B cell (primary cell): ENCODE measurements around the gene C10orf62. TPM values are rescaled to one million over a fixed set of nuclear protein-coding genes. Genes with fewer than 3 reads are reported as not detected.

ENCODE experiments used
- ATAC-seq: fragments of 200-7000 bp; cut with Tn5 transposase; one replicate; pipeline ENCODE4 v1.10.0; 2021; ENCODE audit warnings: low read depth, mild to moderate bottlenecking, moderate number of reproducible peaks, moderate library complexity
- CTCF ChIA-PET: fragments of 350-600 bp; sonication (Branson Sonifier 250); formaldehyde crosslinking; loops from one replicate; lab custom pipeline; 2021; ENCODE audit warnings: antibody characterized with exemption, inconsistent platforms; lab: Charles Lee
- POLR2A ChIA-PET: fragments of 350-600 bp; sonication (Branson Sonifier 250); formaldehyde crosslinking; loops from one replicate; lab custom pipeline; 2021; ENCODE audit warnings: antibody characterized with exemption; lab: Charles Lee
- DNase-seq: peaks from one replicate; pipeline ENCODE4 v3.0.0; 2013
- H2AFZ ChIP-seq: 2 replicates; pipeline ENCODE4 v1.6.1; 2012; ENCODE audit warnings: mild to moderate bottlenecking, low read depth, low read length; ENCODE audit not compliant: insufficient read depth, poor library complexity, severe bottlenecking
- H3K27ac ChIP-seq, 2 donors: 1 replicate in 1 of 2; 2 replicates in 1 of 2; pipeline ENCODE4 v1.5.1; 2012 to 2013; ENCODE audit warnings: low read length in 2 of 2, mild to moderate bottlenecking in 2 of 2, moderate library complexity in 1 of 2
- H3K27me3 ChIP-seq, 4 experiments: fragments of 200-600 bp in 1 of 4; sonication (generic) in 1 of 4; replicated peaks in 1 of 4; 1 replicate in 2 of 4; 2 replicates in 2 of 4; pipeline versions ENCODE4 v1.6.1 to v1.7.0; 2013 to 2016; ENCODE audit warnings: low read length in 3 of 4, mild to moderate bottlenecking in 2 of 4, mixed read lengths in 1 of 4, moderate library complexity in 1 of 4; ENCODE audit not compliant: insufficient read depth in 4 of 4, control insufficient read depth in 3 of 4; ENCODE audit errors: control extremely low read depth in 1 of 4
- H3K36me3 ChIP-seq, 2 experiments: replicated peaks in 1 of 2; 1 replicate in 1 of 2; 2 replicates in 1 of 2; pipeline versions ENCODE4 v1.6.1 to v1.7.1; 2013; ENCODE audit warnings: low read length in 1 of 2; ENCODE audit not compliant: insufficient read depth in 2 of 2, control insufficient read depth in 1 of 2; ENCODE audit errors: control extremely low read depth in 1 of 2, extremely low read depth in 1 of 2
- H3K4me1 ChIP-seq, 2 donors: fragments of 200-600 bp in 1 of 2; sonication (generic) in 1 of 2; 1 replicate in 1 of 2; 2 replicates in 1 of 2; pipeline versions ENCODE4 v1.5.1 to v1.6.1; 2013 to 2017; ENCODE audit warnings: low read length in 2 of 2; ENCODE audit not compliant: control insufficient read depth in 2 of 2, insufficient read depth in 2 of 2
- H3K4me2 ChIP-seq: replicated peaks from 2 replicates; pipeline ENCODE3; 2012; ENCODE audit warnings: mild to moderate bottlenecking, low read depth, low read length; ENCODE audit not compliant: poor library complexity, severe bottlenecking
- H3K4me3 ChIP-seq, 5 experiments: fragments of 200-600 bp in 1 of 5; sonication (generic) in 1 of 5; 1 replicate in 3 of 5; 2 replicates in 2 of 5; pipeline versions ENCODE4 v1.5.1 to v1.7.0; 2011 to 2016; ENCODE audit warnings: low read length in 4 of 5, mild to moderate bottlenecking in 4 of 5, low read depth in 2 of 5, control low read depth in 1 of 5, moderate library complexity in 1 of 5; ENCODE audit not compliant: insufficient read depth in 1 of 5; ENCODE audit errors: control extremely low read depth in 1 of 5, extremely low read depth in 1 of 5
- H3K79me2 ChIP-seq: fragments of 200-600 bp; sonication (generic); one replicate; pipeline ENCODE4 v1.6.0; 2016; ENCODE audit warnings: low read length; ENCODE audit not compliant: control insufficient read depth, insufficient read depth
- H3K9ac ChIP-seq: fragments of 200-600 bp; sonication (generic); 2 replicates; pipeline ENCODE4 v1.6.1; 2017; ENCODE audit warnings: mild to moderate bottlenecking, low read length, moderate library complexity
- H3K9me3 ChIP-seq, 3 donors: one replicate each; pipeline versions ENCODE4 v1.6.1 to v1.7.1; 2013; ENCODE audit warnings: low read length in 2 of 3; ENCODE audit not compliant: control insufficient read depth in 2 of 3, insufficient read depth in 1 of 3; ENCODE audit errors: control extremely low read depth in 1 of 3
- H4K20me1 ChIP-seq: 2 replicates; pipeline ENCODE4 v1.6.0; 2012; ENCODE audit warnings: mild to moderate bottlenecking, low read length; ENCODE audit not compliant: insufficient read depth, control insufficient read depth, poor library complexity, severe bottlenecking
- H3K27ac Mint-ChIP-seq: one replicate; pipeline ENCODE4 v1.8.0; 2021; ENCODE audit warnings: mixed read lengths
- H3K27me3 Mint-ChIP-seq: one replicate; pipeline ENCODE4 v1.8.0; 2021; ENCODE audit warnings: mixed read lengths
- H3K4me1 Mint-ChIP-seq: one replicate; pipeline ENCODE4 v1.8.0; 2021; ENCODE audit warnings: mixed read lengths
- H3K4me3 Mint-ChIP-seq: one replicate; pipeline ENCODE4 v1.8.0; 2021; ENCODE audit warnings: mixed read lengths
- H3K9me3 Mint-ChIP-seq: one replicate; pipeline ENCODE4 v1.8.0; 2022; ENCODE audit warnings: mixed read lengths; ENCODE audit not compliant: insufficient read depth
- EZH2 ChIP-seq: IDR thresholded peaks from 2 replicates; pipeline ENCODE4 v1.6.1; 2012; ENCODE audit warnings: borderline replicate concordance, low read depth, mild to moderate bottlenecking, moderate library complexity, low read length; ENCODE audit not compliant: insufficient read depth, poor library complexity, severe bottlenecking
- WGBS: methylation state at CpG from one replicate; pipeline ENCODE4 v1.1.5; 2013; ENCODE audit warnings: missing lambda C conversion rate; ENCODE audit not compliant: insufficient coverage; 5-methylcytosine and 5-hydroxymethylcytosine counted together
- intact Hi-C: fragments of 100-400 bp; cut with micrococcal nuclease; formaldehyde crosslinking; loops from one replicate; pipeline ENCODE4 v1.10.0; 2022
- polyA plus RNA-seq: library from polyadenylated mRNA; depleted of rRNA; stranded (reverse); fragments of >200 nt; gene quantifications from 2 replicates; pipeline ENCODE4 v1.2.3, GENCODE V29; 2012
- total RNA-seq, 2 donors: library from RNA; stranded (reverse); fragments of 120-200 nt in 1 of 2; gene quantifications; 1 replicate in 1 of 2; 2 replicates in 1 of 2; pipeline versions ENCODE4 v1.2.3 to v1.2.4, GENCODE V29; 2013 to 2022
- TF ChIP-seq, protein P1 (sequence below): fragments of 200-600 bp; IDR thresholded peaks from one replicate; pipeline ENCODE4 v1.8.0; 2022; ENCODE audit warnings: antibody characterized with exemption, mild to moderate bottlenecking

C10orf62 gene
- total and polyA plus RNA-seq, 2 donors (not counting 1 experiment from before 2014, with no cell fraction given): not detected

DNA sequence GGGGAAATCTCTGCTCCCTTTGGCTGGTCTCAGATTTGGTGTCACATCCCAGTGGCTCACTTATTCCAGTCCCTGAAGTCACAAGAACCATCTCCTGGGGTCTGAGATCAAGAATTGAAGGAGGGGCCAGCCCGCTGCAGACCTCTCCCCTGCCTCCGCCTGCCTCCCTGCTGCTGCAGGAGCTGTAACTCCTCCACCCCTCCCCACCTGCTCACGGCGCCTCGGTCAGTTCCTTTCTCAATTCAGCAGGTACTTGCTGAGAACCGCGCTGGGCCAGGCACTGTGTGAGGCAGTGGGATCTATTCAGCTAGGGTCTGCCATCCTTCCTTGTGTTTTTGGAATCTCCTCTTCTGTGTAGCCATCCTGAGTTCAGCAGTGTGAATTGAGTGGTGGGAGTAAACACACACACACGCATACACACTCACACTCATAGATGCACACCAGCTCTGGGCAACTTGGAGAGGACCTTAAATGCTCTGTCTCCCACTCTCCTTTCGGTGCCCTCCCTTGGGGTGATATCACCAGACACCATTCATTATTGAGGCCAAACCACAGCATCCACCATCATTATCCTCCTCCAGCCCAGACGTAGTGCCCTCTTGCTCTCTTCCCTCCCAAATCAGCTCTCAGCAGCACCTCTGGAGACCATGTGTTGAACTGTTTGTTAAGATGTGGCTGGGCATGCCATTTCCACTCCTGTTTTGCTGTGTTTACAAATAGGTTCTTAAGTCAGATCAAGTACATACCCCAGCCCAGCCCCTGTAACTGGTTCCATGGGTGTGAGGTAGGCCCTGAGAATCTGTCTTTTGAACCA lies 39.0 kb upstream of the C10orf62 start:
- Mint-ChIP-seq H3K9me3 (no peaks in the 10 kb centered on the region), H3K27ac (no peak overlapping the region), H3K4me1 (no peaks in the 10 kb centered on the region), H3K27me3 (peaks cover 3% of the 10 kb centered on the region), H3K4me3 (no peak overlapping the region)
- Histone ChIP-seq H2AFZ (no peak overlapping the region), H3K9me3 (peaks cover 0 to 7% (median 0%) of the 10 kb centered on the region in 3 donors), H3K4me2 (no peak overlapping the region), H3K9ac (no peak overlapping the region), H3K27ac (no peak overlapping the region), H3K27me3 (no peaks in the 10 kb centered on the region), H4K20me1 (no peaks in the 10 kb centered on the region), H3K79me2 (no peaks in the 10 kb centered on the region), H3K4me3 (no peak overlapping the region), H3K36me3 (no peaks in the 10 kb centered on the region), H3K4me1 (no peaks in the 10 kb centered on the region)
- WGBS: 98% methylated on average over 7 of the region's 10 CpGs
- POLR2A ChIA-PET: no interaction called here
- intact Hi-C loops: no loop called here
- DNase-seq (no peak), ATAC-seq (no peak)
- TF ChIP-seq EZH2: no peak
- TF ChIP-seq, protein P1, sequence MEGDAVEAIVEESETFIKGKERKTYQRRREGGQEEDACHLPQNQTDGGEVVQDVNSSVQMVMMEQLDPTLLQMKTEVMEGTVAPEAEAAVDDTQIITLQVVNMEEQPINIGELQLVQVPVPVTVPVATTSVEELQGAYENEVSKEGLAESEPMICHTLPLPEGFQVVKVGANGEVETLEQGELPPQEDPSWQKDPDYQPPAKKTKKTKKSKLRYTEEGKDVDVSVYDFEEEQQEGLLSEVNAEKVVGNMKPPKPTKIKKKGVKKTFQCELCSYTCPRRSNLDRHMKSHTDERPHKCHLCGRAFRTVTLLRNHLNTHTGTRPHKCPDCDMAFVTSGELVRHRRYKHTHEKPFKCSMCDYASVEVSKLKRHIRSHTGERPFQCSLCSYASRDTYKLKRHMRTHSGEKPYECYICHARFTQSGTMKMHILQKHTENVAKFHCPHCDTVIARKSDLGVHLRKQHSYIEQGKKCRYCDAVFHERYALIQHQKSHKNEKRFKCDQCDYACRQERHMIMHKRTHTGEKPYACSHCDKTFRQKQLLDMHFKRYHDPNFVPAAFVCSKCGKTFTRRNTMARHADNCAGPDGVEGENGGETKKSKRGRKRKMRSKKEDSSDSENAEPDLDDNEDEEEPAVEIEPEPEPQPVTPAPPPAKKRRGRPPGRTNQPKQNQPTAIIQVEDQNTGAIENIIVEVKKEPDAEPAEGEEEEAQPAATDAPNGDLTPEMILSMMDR: no peak
- CTCF ChIA-PET: interaction anchor here (0.9 to 6.8 kb wide), 5 partner anchors 16 to 272 kb away, joined by 3 to 96 read pairs (median 5); no protein-coding TSS in a partner anchor

DNA sequence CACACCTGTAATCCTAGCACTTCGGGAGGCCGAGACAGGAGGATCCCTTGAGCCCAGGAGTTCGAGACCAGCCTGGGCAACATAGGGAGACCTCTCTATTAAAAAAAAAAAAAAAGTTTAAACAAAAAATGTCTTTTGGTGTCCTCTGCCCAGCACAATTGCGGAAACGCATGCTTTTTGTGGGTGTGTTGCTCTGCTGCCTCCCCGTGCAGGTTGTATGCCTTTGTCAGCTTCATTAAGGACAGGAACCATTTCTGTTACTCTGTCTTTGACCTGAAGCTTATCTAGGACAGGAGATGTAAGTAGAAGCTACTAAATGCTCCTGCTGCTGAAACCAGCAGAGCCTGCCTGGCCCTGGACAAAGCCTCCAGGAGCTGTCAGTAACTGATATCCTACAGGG lies 38.2 kb upstream of the C10orf62 start:
- DNase-seq (no peak), ATAC-seq (no peak)
- Histone ChIP-seq H3K4me3 (no peak overlapping the region), H3K9me3 (peaks cover 0 to 9% (median 0%) of the 10 kb centered on the region in 3 donors), H3K9ac (no peak overlapping the region), H3K27ac (no peak overlapping the region), H3K79me2 (no peaks in the 10 kb centered on the region), H3K36me3 (no peaks in the 10 kb centered on the region), H4K20me1 (no peaks in the 10 kb centered on the region), H2AFZ (no peak overlapping the region), H3K4me2 (no peak overlapping the region), H3K27me3 (no peaks in the 10 kb centered on the region), H3K4me1 (no peaks in the 10 kb centered on the region)
- peaks cover 3% of the 10 kb centered on the region for H3K27me3 Mint-ChIP-seq
- intact Hi-C loops: no loop called here
- WGBS: 100% methylated on average over 3 of the region's 6 CpGs
- TF ChIP-seq, protein P1: no peak
- TF ChIP-seq EZH2: no peak
- no peak overlapping the region for H3K27ac Mint-ChIP-seq
- peaks cover 3% of the 10 kb centered on the region for H3K9me3 Mint-ChIP-seq
- CTCF ChIA-PET: interaction anchor here (0.7 to 6.8 kb wide), 7 partner anchors 16 to 273 kb away, joined by 3 to 96 read pairs (median 5); no protein-coding TSS in a partner anchor
- no peaks in the 10 kb centered on the region for H3K4me1 Mint-ChIP-seq
- no peak overlapping the region for H3K4me3 Mint-ChIP-seq
- POLR2A ChIA-PET: interaction anchor here (0.7 kb wide), 1 partner anchor 143 kb away, joined by 4 read pairs; no protein-coding TSS in a partner anchor
